Measurements from ENCODE around the gene TWIST1.

Gene TWIST1

GRCh38 chr7:19094598-19095352, 22.7 kb downstream of the TWIST1 start:
- Histone ChIP-seq H3K27ac (replicated peaks) (no peak overlapping the region), H3K4me3 (replicated peaks; ENCODE audit: insufficient read depth, low read length) (no peak overlapping the region), H3K27me3 (ENCODE audit: insufficient read depth, poor library complexity, severe bottlenecking) (no peaks in the 10 kb centered on the region)
- TF ChIP-seq, protein P1, sequence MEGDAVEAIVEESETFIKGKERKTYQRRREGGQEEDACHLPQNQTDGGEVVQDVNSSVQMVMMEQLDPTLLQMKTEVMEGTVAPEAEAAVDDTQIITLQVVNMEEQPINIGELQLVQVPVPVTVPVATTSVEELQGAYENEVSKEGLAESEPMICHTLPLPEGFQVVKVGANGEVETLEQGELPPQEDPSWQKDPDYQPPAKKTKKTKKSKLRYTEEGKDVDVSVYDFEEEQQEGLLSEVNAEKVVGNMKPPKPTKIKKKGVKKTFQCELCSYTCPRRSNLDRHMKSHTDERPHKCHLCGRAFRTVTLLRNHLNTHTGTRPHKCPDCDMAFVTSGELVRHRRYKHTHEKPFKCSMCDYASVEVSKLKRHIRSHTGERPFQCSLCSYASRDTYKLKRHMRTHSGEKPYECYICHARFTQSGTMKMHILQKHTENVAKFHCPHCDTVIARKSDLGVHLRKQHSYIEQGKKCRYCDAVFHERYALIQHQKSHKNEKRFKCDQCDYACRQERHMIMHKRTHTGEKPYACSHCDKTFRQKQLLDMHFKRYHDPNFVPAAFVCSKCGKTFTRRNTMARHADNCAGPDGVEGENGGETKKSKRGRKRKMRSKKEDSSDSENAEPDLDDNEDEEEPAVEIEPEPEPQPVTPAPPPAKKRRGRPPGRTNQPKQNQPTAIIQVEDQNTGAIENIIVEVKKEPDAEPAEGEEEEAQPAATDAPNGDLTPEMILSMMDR (IDR thresholded peaks at IDR 0.05; ENCODE audit: insufficient read depth, low read length), result no peak
- TF ChIP-seq SPI1 (IDR thresholded peaks at IDR 0.05; ENCODE audit: borderline replicate concordance, low read depth) (no peak), GABPA (IDR thresholded peaks at IDR 0.05; ENCODE audit: low read depth) (no peak), POLR2AphosphoS5 (IDR thresholded peaks at IDR 0.05; ENCODE audit: low read depth) (no peak)
- TF ChIP-seq, protein P2, sequence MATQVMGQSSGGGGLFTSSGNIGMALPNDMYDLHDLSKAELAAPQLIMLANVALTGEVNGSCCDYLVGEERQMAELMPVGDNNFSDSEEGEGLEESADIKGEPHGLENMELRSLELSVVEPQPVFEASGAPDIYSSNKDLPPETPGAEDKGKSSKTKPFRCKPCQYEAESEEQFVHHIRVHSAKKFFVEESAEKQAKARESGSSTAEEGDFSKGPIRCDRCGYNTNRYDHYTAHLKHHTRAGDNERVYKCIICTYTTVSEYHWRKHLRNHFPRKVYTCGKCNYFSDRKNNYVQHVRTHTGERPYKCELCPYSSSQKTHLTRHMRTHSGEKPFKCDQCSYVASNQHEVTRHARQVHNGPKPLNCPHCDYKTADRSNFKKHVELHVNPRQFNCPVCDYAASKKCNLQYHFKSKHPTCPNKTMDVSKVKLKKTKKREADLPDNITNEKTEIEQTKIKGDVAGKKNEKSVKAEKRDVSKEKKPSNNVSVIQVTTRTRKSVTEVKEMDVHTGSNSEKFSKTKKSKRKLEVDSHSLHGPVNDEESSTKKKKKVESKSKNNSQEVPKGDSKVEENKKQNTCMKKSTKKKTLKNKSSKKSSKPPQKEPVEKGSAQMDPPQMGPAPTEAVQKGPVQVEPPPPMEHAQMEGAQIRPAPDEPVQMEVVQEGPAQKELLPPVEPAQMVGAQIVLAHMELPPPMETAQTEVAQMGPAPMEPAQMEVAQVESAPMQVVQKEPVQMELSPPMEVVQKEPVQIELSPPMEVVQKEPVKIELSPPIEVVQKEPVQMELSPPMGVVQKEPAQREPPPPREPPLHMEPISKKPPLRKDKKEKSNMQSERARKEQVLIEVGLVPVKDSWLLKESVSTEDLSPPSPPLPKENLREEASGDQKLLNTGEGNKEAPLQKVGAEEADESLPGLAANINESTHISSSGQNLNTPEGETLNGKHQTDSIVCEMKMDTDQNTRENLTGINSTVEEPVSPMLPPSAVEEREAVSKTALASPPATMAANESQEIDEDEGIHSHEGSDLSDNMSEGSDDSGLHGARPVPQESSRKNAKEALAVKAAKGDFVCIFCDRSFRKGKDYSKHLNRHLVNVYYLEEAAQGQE (IDR thresholded peaks at IDR 0.05; ENCODE audit: insufficient replicate concordance, low read depth), result no peak
- DNase-seq (ENCODE audit: low read depth in 1 of 2, low spot score in 1 of 2), result no peak

DNA sequence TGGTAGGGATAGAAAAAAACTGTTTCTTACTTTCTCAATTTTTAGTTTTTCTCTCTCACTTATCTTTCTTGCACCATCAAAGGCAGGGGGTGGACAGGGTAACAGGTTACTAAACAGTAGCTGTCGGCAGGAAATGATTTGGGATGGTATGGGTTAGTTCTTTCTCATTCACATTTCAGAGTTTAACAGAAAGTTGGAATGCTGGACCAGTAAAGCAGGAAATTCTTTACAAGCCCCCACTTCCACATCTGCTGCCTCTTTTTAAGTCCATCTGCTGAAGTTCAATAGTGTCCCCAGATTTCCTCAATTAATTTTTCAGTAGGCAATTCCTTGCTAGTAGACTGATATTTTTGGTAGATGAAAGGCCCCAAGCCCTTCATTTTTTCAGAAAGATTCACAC, 23.3 kb downstream of the TWIST1 start:
- TF ChIP-seq, protein P2 (IDR thresholded peaks at IDR 0.05; ENCODE audit: insufficient replicate concordance, low read depth), result no peak
- no peak for TF ChIP-seq SPI1 (IDR thresholded peaks at IDR 0.05; ENCODE audit: borderline replicate concordance, low read depth)
- TF ChIP-seq, protein P1 (IDR thresholded peaks at IDR 0.05; ENCODE audit: insufficient read depth, low read length), result no peak
- no peak for TF ChIP-seq POLR2AphosphoS5 (IDR thresholded peaks at IDR 0.05; ENCODE audit: low read depth)
- no peak for TF ChIP-seq GABPA (IDR thresholded peaks at IDR 0.05; ENCODE audit: low read depth)
- no peak overlapping the region for H3K27ac ChIP-seq (replicated peaks)
- no peaks in the 10 kb centered on the region for H3K27me3 ChIP-seq (ENCODE audit: insufficient read depth, poor library complexity, severe bottlenecking)
- H3K4me3 ChIP-seq (replicated peaks; ENCODE audit: insufficient read depth, low read length), result no peak overlapping the region
- DNase-seq (ENCODE audit: low read depth in 1 of 2, low spot score in 1 of 2), result no peak

DNA sequence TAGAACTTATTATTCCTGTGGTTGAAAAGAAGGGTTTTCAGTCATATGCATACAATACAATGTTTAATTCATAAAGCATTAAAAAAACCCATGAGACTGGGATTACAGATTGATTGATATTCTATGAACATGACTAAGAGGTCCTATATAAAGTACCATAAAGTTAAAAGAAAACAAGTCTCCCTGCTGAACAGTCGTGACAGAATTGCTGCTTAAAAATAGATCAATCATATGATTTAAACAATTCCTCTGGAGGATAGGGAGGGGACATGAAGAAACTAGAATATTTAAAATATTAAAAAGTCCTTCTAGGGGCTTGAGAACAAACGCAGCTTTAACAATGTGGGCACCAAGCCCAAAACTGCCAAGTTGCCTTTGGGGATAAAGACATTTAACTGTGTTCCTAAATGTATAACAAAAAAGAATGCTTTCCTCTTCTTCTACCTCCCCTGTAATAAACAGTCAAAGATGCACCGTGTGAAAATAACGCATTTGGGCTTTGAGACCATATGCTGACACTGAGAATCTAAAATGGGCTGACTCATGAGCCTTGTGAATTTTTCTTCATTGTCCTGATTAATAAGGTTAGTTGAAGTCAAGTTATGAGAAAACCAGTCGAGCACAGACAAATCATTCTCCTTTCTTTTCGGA, 25.8 kb downstream of the TWIST1 start:
- H3K27ac ChIP-seq (replicated peaks), result no peak overlapping the region
- TF ChIP-seq, protein P2 (IDR thresholded peaks at IDR 0.05; ENCODE audit: insufficient replicate concordance, low read depth), result no peak
- TF ChIP-seq, protein P1 (IDR thresholded peaks at IDR 0.05; ENCODE audit: insufficient read depth, low read length), result no peak
- TF ChIP-seq SPI1 (IDR thresholded peaks at IDR 0.05; ENCODE audit: borderline replicate concordance, low read depth) (no peak), POLR2AphosphoS5 (IDR thresholded peaks at IDR 0.05; ENCODE audit: low read depth) (no peak), GABPA (IDR thresholded peaks at IDR 0.05; ENCODE audit: low read depth) (no peak)
- no peaks in the 10 kb centered on the region for H3K27me3 ChIP-seq (ENCODE audit: insufficient read depth, poor library complexity, severe bottlenecking)
- no peak for DNase-seq (ENCODE audit: low read depth in 1 of 2, low spot score in 1 of 2)
- H3K4me3 ChIP-seq (replicated peaks; ENCODE audit: insufficient read depth, low read length), result no peak overlapping the region
